KMS-11 (cell line): Measurements from ENCODE around the gene ATP5PF.
"Not testable (repeated sequence)": the region's sequence is repeated elsewhere in the genome, so short reads cannot be mapped to it uniquely, and the experiment has no call there.

Experiments used
- H2AFZ ChIP-seq: fragments of 200-600 bp; sonication (generic); 2 replicates; pipeline ENCODE4 v1.6.1; 2016; ENCODE audit warnings: antibody characterized with exemption, mixed run types, low read depth
- H3K27ac ChIP-seq: fragments of 200-600 bp; sonication (generic); 2 replicates; pipeline ENCODE4 v1.6.1; 2016; ENCODE audit warnings: mild to moderate bottlenecking, mixed run types
- H3K27me3 ChIP-seq: fragments of 200-600 bp; sonication (generic); 2 replicates; pipeline ENCODE4 v1.6.1; 2017; ENCODE audit warnings: mild to moderate bottlenecking, low read depth, mixed run types, moderate library complexity; ENCODE audit not compliant: insufficient read depth
- H3K36me3 ChIP-seq: fragments of 200-600 bp; sonication (generic); 2 replicates; pipeline ENCODE4 v1.6.1; 2017; ENCODE audit warnings: mild to moderate bottlenecking, mixed run types; ENCODE audit not compliant: insufficient read depth
- H3K4me1 ChIP-seq: fragments of 200-600 bp; sonication (generic); 2 replicates; pipeline ENCODE4 v1.6.1; 2016; ENCODE audit warnings: mild to moderate bottlenecking, low read depth, mixed run types; ENCODE audit not compliant: poor library complexity, severe bottlenecking
- H3K4me2 ChIP-seq: fragments of 200-600 bp; sonication (generic); 2 replicates; pipeline ENCODE4 v1.7.0; 2016; ENCODE audit warnings: mild to moderate bottlenecking, mixed run types
- H3K4me3 ChIP-seq: fragments of 200-600 bp; sonication (generic); IDR thresholded peaks from 2 replicates; pipeline ENCODE4 v1.6.1; 2017; ENCODE audit warnings: low read depth, low read length, mixed read lengths; ENCODE audit not compliant: insufficient read depth
- H3K79me2 ChIP-seq: fragments of 200-600 bp; sonication (generic); 2 replicates; pipeline ENCODE4 v1.6.1; 2016; ENCODE audit warnings: low read depth, mixed run types; ENCODE audit not compliant: insufficient read depth
- H3K9ac ChIP-seq: fragments of 200-600 bp; sonication (generic); 2 replicates; pipeline ENCODE4 v1.6.1; 2016; ENCODE audit warnings: mild to moderate bottlenecking, mixed run types
- H4K20me1 ChIP-seq: fragments of 200-600 bp; sonication (generic); 2 replicates; pipeline ENCODE4 v1.6.1; 2016; ENCODE audit warnings: mild to moderate bottlenecking, mixed run types; ENCODE audit not compliant: insufficient read depth
- CTCF ChIP-seq: fragments of 200-600 bp; sonication (generic); conservative IDR thresholded peaks from 2 replicates; pipeline ENCODE4 v1.6.1; 2017; ENCODE audit warnings: low read depth, mild to moderate bottlenecking, antibody characterized with exemption, low read length, moderate library complexity, mixed read lengths

ATP5PF gene

GRCh38 chr21:25722631-25723030 lies 12.1 kb downstream of the ATP5PF start:
- Histone ChIP-seq H3K9ac (no peak overlapping the region), H3K4me2 (no peak overlapping the region), H3K36me3 (peaks cover 7% of the 10 kb centered on the region; the same call in 1 of the 2 replicates), H4K20me1 (no peaks in the 10 kb centered on the region), H3K27ac (no peak overlapping the region), H3K4me1 (no peaks in the 10 kb centered on the region), H3K79me2 (no peaks in the 10 kb centered on the region), H2AFZ (no peak overlapping the region), H3K4me3 (no peak overlapping the region), H3K27me3 (no peaks in the 10 kb centered on the region)
- no peak for TF ChIP-seq CTCF

GRCh38 chr21:25721987-25722386 lies 12.7 kb downstream of the ATP5PF start:
- Histone ChIP-seq H4K20me1 (no peaks in the 10 kb centered on the region), H3K4me2 (no peak overlapping the region), H3K79me2 (no peaks in the 10 kb centered on the region), H3K27ac (no peak overlapping the region), H3K9ac (no peak overlapping the region), H3K36me3 (peaks cover 7% of the 10 kb centered on the region; the same call in 1 of the 2 replicates), H2AFZ (no peak overlapping the region), H3K4me3 (no peak overlapping the region), H3K27me3 (no peaks in the 10 kb centered on the region), H3K4me1 (no peaks in the 10 kb centered on the region)
- TF ChIP-seq CTCF = no peak

GRCh38 chr21:25717491-25718147 lies 17.1 kb downstream of the ATP5PF start:
- H3K27ac ChIP-seq = no peak overlapping the region
- H3K36me3 ChIP-seq = no peaks in the 10 kb centered on the region
- no peak overlapping the region for H2AFZ ChIP-seq
- H4K20me1 ChIP-seq = no peaks in the 10 kb centered on the region
- H3K4me3 ChIP-seq = no peak overlapping the region
- no peak for TF ChIP-seq CTCF
- H3K9ac ChIP-seq = no peak overlapping the region
- no peaks in the 10 kb centered on the region for H3K79me2 ChIP-seq
- H3K4me1 ChIP-seq = no peaks in the 10 kb centered on the region
- no peak overlapping the region for H3K4me2 ChIP-seq
- no peaks in the 10 kb centered on the region for H3K27me3 ChIP-seq

- not testable (repeated sequence) for H2AFZ ChIP-seq, H3K36me3 ChIP-seq
Measured at GRCh38 chr21:25714066-25714465, 20.6 kb downstream of the ATP5PF start.

GRCh38 chr21:25710550-25710949 lies 24.2 kb downstream of the ATP5PF start:
- Histone ChIP-seq H3K4me3 (no peak overlapping the region), H3K4me1 (no peaks in the 10 kb centered on the region), H3K79me2 (no peaks in the 10 kb centered on the region), H2AFZ (no peak overlapping the region), H3K4me2 (no peak overlapping the region), H3K27ac (no peak overlapping the region), H4K20me1 (no peaks in the 10 kb centered on the region), H3K27me3 (no peaks in the 10 kb centered on the region), H3K36me3 (no peaks in the 10 kb centered on the region), H3K9ac (no peak overlapping the region)
- no peak for TF ChIP-seq CTCF

More at GRCh38 chr21:25714066-25714465, 20.6 kb downstream of the ATP5PF start:
- not testable (repeated sequence) for H3K27me3 ChIP-seq, H3K9ac ChIP-seq, H3K79me2 ChIP-seq, H3K4me3 ChIP-seq, H3K4me1 ChIP-seq, H3K27ac ChIP-seq, H4K20me1 ChIP-seq, H3K4me2 ChIP-seq
